Loucy (cell line): ENCODE results near the gene ZNRF1.

Experiments
- H2AFZ ChIP-seq: fragments of 200-600 bp; sonication (generic); 2 replicates; pipeline ENCODE4 v1.6.0; 2016; ENCODE audit warnings: antibody characterized with exemption, mild to moderate bottlenecking, low read length, moderate library complexity
- H3F3A ChIP-seq: fragments of 200-600 bp; 2 replicates; pipeline ENCODE4 v1.6.0; 2016; ENCODE audit warnings: antibody characterized with exemption, low read depth, mild to moderate bottlenecking
- H3K27me3 ChIP-seq: fragments of 200-600 bp; sonication (generic); 2 replicates; pipeline ENCODE4 v1.6.1; 2014; ENCODE audit warnings: low read length, mild to moderate bottlenecking; ENCODE audit not compliant: insufficient read depth, poor library complexity, severe bottlenecking
- H3K36me3 ChIP-seq: fragments of 200-600 bp; sonication (generic); 2 replicates; pipeline ENCODE4 v1.6.1; 2016; ENCODE audit warnings: low read length; ENCODE audit not compliant: insufficient read depth
- H3K4me1 ChIP-seq: fragments of 200-600 bp; sonication (generic); 2 replicates; pipeline ENCODE4 v1.5.1; 2014; ENCODE audit warnings: low read length, mild to moderate bottlenecking; ENCODE audit not compliant: insufficient read depth, poor library complexity, severe bottlenecking
- H3K4me2 ChIP-seq: fragments of 200-600 bp; sonication (generic); 2 replicates; pipeline ENCODE4 v1.6.0; 2014; ENCODE audit warnings: antibody characterized with exemption, low read length, low read depth, mild to moderate bottlenecking; ENCODE audit not compliant: poor library complexity, severe bottlenecking
- H3K4me3 ChIP-seq: fragments of 200-600 bp; sonication (generic); 2 replicates; pipeline ENCODE4 v1.5.1; 2014; ENCODE audit warnings: low read length, mild to moderate bottlenecking, mixed read lengths; ENCODE audit not compliant: poor library complexity, severe bottlenecking
- H3K79me2 ChIP-seq: fragments of 200-600 bp; sonication (generic); 2 replicates; pipeline ENCODE4 v1.6.1; 2014; ENCODE audit warnings: low read length; ENCODE audit not compliant: insufficient read depth
- H3K9ac ChIP-seq: fragments of 200-600 bp; sonication (generic); 2 replicates; pipeline ENCODE4 v1.6.0; 2014; ENCODE audit warnings: mild to moderate bottlenecking, low read depth, low read length, moderate library complexity; ENCODE audit not compliant: poor library complexity, severe bottlenecking
- H3K9me2 ChIP-seq: fragments of 200-600 bp; sonication (generic); replicated peaks from 2 replicates; pipeline ENCODE4 v1.6.1; 2016; ENCODE audit warnings: low read depth, low read length, mixed read lengths
- H3K9me3 ChIP-seq: fragments of 200-600 bp; sonication (generic); 2 replicates; pipeline ENCODE4 v1.6.1; 2014; ENCODE audit warnings: mild to moderate bottlenecking, antibody characterized with exemption, low read length, low read depth; ENCODE audit not compliant: insufficient read depth
- H4K20me1 ChIP-seq: fragments of 200-600 bp; sonication (generic); 2 replicates; pipeline ENCODE4 v1.6.0; 2014; ENCODE audit warnings: antibody characterized with exemption, low read length, mild to moderate bottlenecking; ENCODE audit not compliant: insufficient read depth, poor library complexity, severe bottlenecking
- EZH2phosphoT487 ChIP-seq: fragments of 200-600 bp; IDR thresholded peaks from 2 replicates; pipeline ENCODE4 v1.6.1; 2018; ENCODE audit warnings: antibody characterized with exemption, mild to moderate bottlenecking, moderate library complexity, borderline replicate concordance
- TF ChIP-seq, protein P1 (sequence below): fragments of 200-600 bp; sonication (generic); conservative IDR thresholded peaks from 2 replicates; pipeline ENCODE4 v1.5.1; 2014; ENCODE audit warnings: mild to moderate bottlenecking, antibody characterized with exemption, low read length

The ZNRF1 gene

GRCh38 chr16:75021410-75021809 lies 22.6 kb downstream of the ZNRF1 start:
- Histone ChIP-seq H3F3A (no peaks in the 10 kb centered on the region; the same call in 1 of the 2 replicates), H3K27me3 (no peaks in the 10 kb centered on the region), H3K4me3 (no peak overlapping the region), H3K9me3 (peaks cover 15% of the 10 kb centered on the region; the same call in 1 of the 2 replicates), H3K36me3 (peaks cover 49% of the 10 kb centered on the region), H3K9me2 (no peaks in the 10 kb centered on the region), H4K20me1 (peaks cover 95% of the 10 kb centered on the region), H2AFZ (no peak overlapping the region), H3K4me1 (peaks cover 19% of the 10 kb centered on the region), H3K79me2 (peaks cover 99% of the 10 kb centered on the region), H3K4me2 (no peak overlapping the region), H3K9ac (no peak overlapping the region)
- no peak for TF ChIP-seq EZH2phosphoT487
- TF ChIP-seq, protein P1, sequence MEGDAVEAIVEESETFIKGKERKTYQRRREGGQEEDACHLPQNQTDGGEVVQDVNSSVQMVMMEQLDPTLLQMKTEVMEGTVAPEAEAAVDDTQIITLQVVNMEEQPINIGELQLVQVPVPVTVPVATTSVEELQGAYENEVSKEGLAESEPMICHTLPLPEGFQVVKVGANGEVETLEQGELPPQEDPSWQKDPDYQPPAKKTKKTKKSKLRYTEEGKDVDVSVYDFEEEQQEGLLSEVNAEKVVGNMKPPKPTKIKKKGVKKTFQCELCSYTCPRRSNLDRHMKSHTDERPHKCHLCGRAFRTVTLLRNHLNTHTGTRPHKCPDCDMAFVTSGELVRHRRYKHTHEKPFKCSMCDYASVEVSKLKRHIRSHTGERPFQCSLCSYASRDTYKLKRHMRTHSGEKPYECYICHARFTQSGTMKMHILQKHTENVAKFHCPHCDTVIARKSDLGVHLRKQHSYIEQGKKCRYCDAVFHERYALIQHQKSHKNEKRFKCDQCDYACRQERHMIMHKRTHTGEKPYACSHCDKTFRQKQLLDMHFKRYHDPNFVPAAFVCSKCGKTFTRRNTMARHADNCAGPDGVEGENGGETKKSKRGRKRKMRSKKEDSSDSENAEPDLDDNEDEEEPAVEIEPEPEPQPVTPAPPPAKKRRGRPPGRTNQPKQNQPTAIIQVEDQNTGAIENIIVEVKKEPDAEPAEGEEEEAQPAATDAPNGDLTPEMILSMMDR, result no peak

GRCh38 chr16:75022567-75022966 lies 23.7 kb downstream of the ZNRF1 start:
- H3K4me2 ChIP-seq, result peak overlapping the region; percentile 13
- TF ChIP-seq, protein P1, result no peak
- TF ChIP-seq EZH2phosphoT487, result no peak
- no peak overlapping the region for H2AFZ ChIP-seq
- no peaks in the 10 kb centered on the region for H3K27me3 ChIP-seq
- H3K36me3 ChIP-seq, result peaks cover 58% of the 10 kb centered on the region
- peaks cover 99% of the 10 kb centered on the region for H3K79me2 ChIP-seq
- peaks cover 15% of the 10 kb centered on the region; the same call in 1 of the 2 replicates for H3K9me3 ChIP-seq
- peaks cover 95% of the 10 kb centered on the region for H4K20me1 ChIP-seq
- H3F3A ChIP-seq, result no peaks in the 10 kb centered on the region; the same call in 1 of the 2 replicates
- no peak overlapping the region for H3K4me3 ChIP-seq
- no peaks in the 10 kb centered on the region for H3K9me2 ChIP-seq
- H3K9ac ChIP-seq, result no peak overlapping the region
- peaks cover 21% of the 10 kb centered on the region for H3K4me1 ChIP-seq

- Histone ChIP-seq H4K20me1 (peaks cover 95% of the 10 kb centered on the region), H3F3A (no peaks in the 10 kb centered on the region; the same call in 1 of the 2 replicates), H3K9ac (no peak overlapping the region), H3K9me3 (peaks cover 15% of the 10 kb centered on the region; the same call in 1 of the 2 replicates), H3K36me3 (peaks cover 59% of the 10 kb centered on the region), H2AFZ (no peak overlapping the region), H3K4me1 (peaks cover 26% of the 10 kb centered on the region), H3K79me2 (peaks cover 99% of the 10 kb centered on the region), H3K9me2 (no peaks in the 10 kb centered on the region), H3K4me2 (peak overlapping the region; percentile 13), H3K4me3 (no peak overlapping the region), H3K27me3 (no peaks in the 10 kb centered on the region)
- TF ChIP-seq, protein P1, result no peak
- no peak for TF ChIP-seq EZH2phosphoT487
These were observed 24.2 kb downstream of the ZNRF1 start for GRCh38 chr16:75023009-75023408.
